PC-3 (cell line): Measurements from ENCODE around the gene WSCD2.

Experiments
- EZH2phosphoT487 ChIP-seq: fragments of 300-600 bp; sonication (generic); IDR thresholded peaks from 2 replicates; pipeline ENCODE4 v1.6.1; 2018; ENCODE audit warnings: mild to moderate bottlenecking, antibody characterized with exemption, low read length, borderline replicate concordance
- TF ChIP-seq, protein P1 (sequence below): fragments of 300-600 bp; sonication (generic); conservative IDR thresholded peaks from 2 replicates; pipeline ENCODE4 v1.5.1; 2017; ENCODE audit warnings: antibody characterized with exemption, low read depth, mild to moderate bottlenecking, low read length

DNA sequence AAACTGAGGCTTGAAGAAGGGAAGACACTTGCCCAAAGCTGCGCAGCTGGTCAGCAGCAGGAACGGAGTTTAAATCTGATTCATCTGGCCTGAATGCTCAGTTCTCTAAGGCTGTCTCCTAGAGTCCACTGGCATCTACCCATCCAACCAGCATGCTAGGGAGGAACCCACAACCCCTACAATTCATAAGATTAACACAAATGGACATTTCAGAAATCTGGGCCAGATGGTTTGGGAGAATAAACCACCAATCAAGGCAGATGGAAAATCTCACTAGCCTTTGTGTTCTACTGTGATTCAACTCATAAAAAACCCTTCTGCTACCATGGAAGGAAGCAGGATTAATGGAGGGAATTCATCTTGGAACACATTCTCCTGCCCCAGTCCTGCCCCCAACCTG lies 67.8 kb downstream of the WSCD2 start:
- TF ChIP-seq, protein P1, sequence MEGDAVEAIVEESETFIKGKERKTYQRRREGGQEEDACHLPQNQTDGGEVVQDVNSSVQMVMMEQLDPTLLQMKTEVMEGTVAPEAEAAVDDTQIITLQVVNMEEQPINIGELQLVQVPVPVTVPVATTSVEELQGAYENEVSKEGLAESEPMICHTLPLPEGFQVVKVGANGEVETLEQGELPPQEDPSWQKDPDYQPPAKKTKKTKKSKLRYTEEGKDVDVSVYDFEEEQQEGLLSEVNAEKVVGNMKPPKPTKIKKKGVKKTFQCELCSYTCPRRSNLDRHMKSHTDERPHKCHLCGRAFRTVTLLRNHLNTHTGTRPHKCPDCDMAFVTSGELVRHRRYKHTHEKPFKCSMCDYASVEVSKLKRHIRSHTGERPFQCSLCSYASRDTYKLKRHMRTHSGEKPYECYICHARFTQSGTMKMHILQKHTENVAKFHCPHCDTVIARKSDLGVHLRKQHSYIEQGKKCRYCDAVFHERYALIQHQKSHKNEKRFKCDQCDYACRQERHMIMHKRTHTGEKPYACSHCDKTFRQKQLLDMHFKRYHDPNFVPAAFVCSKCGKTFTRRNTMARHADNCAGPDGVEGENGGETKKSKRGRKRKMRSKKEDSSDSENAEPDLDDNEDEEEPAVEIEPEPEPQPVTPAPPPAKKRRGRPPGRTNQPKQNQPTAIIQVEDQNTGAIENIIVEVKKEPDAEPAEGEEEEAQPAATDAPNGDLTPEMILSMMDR: no peak
- no peak for TF ChIP-seq EZH2phosphoT487
